Esophagus squamous epithelium (tissue), 5 donors: ENCODE measurements around the gene ZBTB46. TPM values are rescaled to one million over a fixed set of nuclear protein-coding genes. Genes with fewer than 3 reads are reported as not detected.

Experiments
- DNase-seq: peaks from one replicate; lab custom pipeline; 2025; lab: John Stamatoyannopoulos, UW
- H3K27ac ChIP-seq, 4 donors: fragments of 200-600 bp; sonication (generic); one replicate each; pipeline ENCODE4 v1.5.1; 2016 to 2019; ENCODE audit warnings: mild to moderate bottlenecking in 1 of 4
- H3K27me3 ChIP-seq, 4 donors: fragments of 200-600 bp; sonication (generic); 1 replicate in 3 of 4; 2 replicates in 1 of 4; pipeline versions ENCODE4 v1.5.1 to v1.6.0; 2017 to 2021; ENCODE audit warnings: antibody characterized with exemption in 1 of 4
- H3K36me3 ChIP-seq, 3 donors: fragments of 200-600 bp; sonication (generic); one replicate each; pipeline ENCODE4 v1.5.1; 2016 to 2019
- H3K4me1 ChIP-seq, 3 donors: fragments of 200-600 bp; sonication (generic); one replicate each; pipeline ENCODE4 v1.5.1; 2017 to 2019
- H3K4me3 ChIP-seq, 4 donors: fragments of 200-600 bp; sonication (generic); 1 replicate in 3 of 4; 2 replicates in 1 of 4; pipeline ENCODE4 v1.5.1; 2016 to 2019; ENCODE audit warnings: mild to moderate bottlenecking in 2 of 4, moderate library complexity in 1 of 4
- H3K9me3 ChIP-seq, 3 donors: fragments of 200-600 bp; sonication (generic); one replicate each; pipeline ENCODE4 v1.5.1; 2016 to 2019
- POLR2A ChIP-seq, 4 donors: fragments of 450-650 bp; IDR thresholded peaks; one replicate each; pipeline ENCODE4 v1.6.1; 2017; ENCODE audit warnings: antibody characterized with exemption in 4 of 4, mild to moderate bottlenecking in 4 of 4, moderate library complexity in 3 of 4
- whole genome bisulfite sequencing, 2 donors: methylation state at CpG; one replicate each; pipeline ENCODE4 v1.1.5; 2018; 5-methylcytosine and 5-hydroxymethylcytosine counted together
- intact Hi-C: fragments of 100-400 bp; cut with DNase I; formaldehyde crosslinking; loops from one replicate; pipeline ENCODE4 v1.15.0; 2022
- total RNA-seq, 4 donors: library from RNA; depleted of rRNA; stranded (reverse); fragments of >200 nt; gene quantifications; one replicate each; pipeline ENCODE4 v1.1.0, GENCODE V29; 2016
- TF ChIP-seq, protein P1 (sequence below), 6 experiments: fragments of 450-650 bp in 4 of 6; fragments of 200-600 bp in 2 of 6; sonication (generic) in 2 of 6; IDR thresholded peaks; one replicate each; pipeline ENCODE4 v1.5.1; 2016 to 2019; ENCODE audit warnings: antibody characterized with exemption in 6 of 6, mild to moderate bottlenecking in 4 of 6, moderate library complexity in 4 of 6
- donor health status: DM: yes; HTN: yes; CAD: no.

The ZBTB46 gene
- total RNA-seq, 4 donors from 2014 or later = 0.79 to 4.2 (median 2.0) TPM

GRCh38 chr20:63795178-63795830 is 35.8 kb downstream of the ZBTB46 start:
- Histone ChIP-seq H3K27ac (no peak overlapping the region), H3K9me3 (no peaks in the 10 kb centered on the region), H3K4me3 (no peak overlapping the region), H3K36me3 (peaks cover 0 to 1% (median 0%) of the 10 kb centered on the region in 3 donors), H3K4me1 (peaks cover 0 to 6% (median 0%) of the 10 kb centered on the region in 3 donors), H3K27me3 (peaks cover 0 to 12% (median 0%) of the 10 kb centered on the region in 4 donors)
- 93 to 95% methylated on average over 8 to 10 of the region's 30 CpGs for WGBS, 2 donors
- DNase-seq = no peak
- TF ChIP-seq POLR2A (IDR thresholded peaks at IDR 0.05) = no peak
- TF ChIP-seq, protein P1, sequence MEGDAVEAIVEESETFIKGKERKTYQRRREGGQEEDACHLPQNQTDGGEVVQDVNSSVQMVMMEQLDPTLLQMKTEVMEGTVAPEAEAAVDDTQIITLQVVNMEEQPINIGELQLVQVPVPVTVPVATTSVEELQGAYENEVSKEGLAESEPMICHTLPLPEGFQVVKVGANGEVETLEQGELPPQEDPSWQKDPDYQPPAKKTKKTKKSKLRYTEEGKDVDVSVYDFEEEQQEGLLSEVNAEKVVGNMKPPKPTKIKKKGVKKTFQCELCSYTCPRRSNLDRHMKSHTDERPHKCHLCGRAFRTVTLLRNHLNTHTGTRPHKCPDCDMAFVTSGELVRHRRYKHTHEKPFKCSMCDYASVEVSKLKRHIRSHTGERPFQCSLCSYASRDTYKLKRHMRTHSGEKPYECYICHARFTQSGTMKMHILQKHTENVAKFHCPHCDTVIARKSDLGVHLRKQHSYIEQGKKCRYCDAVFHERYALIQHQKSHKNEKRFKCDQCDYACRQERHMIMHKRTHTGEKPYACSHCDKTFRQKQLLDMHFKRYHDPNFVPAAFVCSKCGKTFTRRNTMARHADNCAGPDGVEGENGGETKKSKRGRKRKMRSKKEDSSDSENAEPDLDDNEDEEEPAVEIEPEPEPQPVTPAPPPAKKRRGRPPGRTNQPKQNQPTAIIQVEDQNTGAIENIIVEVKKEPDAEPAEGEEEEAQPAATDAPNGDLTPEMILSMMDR (IDR thresholded peaks at IDR 0.05) = no peak
- intact Hi-C loops = no loop called here

GRCh38 chr20:63794614-63795013 is 36.5 kb downstream of the ZBTB46 start:
- no peak overlapping the region for H3K4me3 ChIP-seq
- peaks cover 0 to 12% (median 0%) of the 10 kb centered on the region in 4 donors for H3K27me3 ChIP-seq
- H3K36me3 ChIP-seq = peaks cover 0 to 8% (median 0%) of the 10 kb centered on the region in 3 donors
- intact Hi-C loops = no loop called here
- no peak for DNase-seq
- H3K9me3 ChIP-seq = no peaks in the 10 kb centered on the region
- H3K4me1 ChIP-seq = peaks cover 0 to 6% (median 0%) of the 10 kb centered on the region in 3 donors
- WGBS, 2 donors = 49% methylated on average over 7 of the region's 14 CpGs; no CpG with 5 or more reads in 1 of the 2 donors
- TF ChIP-seq, protein P1 (IDR thresholded peaks at IDR 0.05) = no peak
- no peak for TF ChIP-seq POLR2A (IDR thresholded peaks at IDR 0.05)
- no peak overlapping the region for H3K27ac ChIP-seq

GRCh38 chr20:63792866-63793265 is 38.2 kb downstream of the ZBTB46 start:
- intact Hi-C loops = no loop called here
- no peak overlapping the region for H3K27ac ChIP-seq
- no peak overlapping the region for H3K4me3 ChIP-seq
- H3K4me1 ChIP-seq = peaks cover 0 to 6% (median 0%) of the 10 kb centered on the region in 3 donors
- no peak for DNase-seq
- H3K9me3 ChIP-seq = no peaks in the 10 kb centered on the region
- H3K36me3 ChIP-seq = peaks cover 0 to 14% (median 0%) of the 10 kb centered on the region in 3 donors
- TF ChIP-seq, protein P1 (IDR thresholded peaks at IDR 0.05) = no peak
- no peak for TF ChIP-seq POLR2A (IDR thresholded peaks at IDR 0.05)
- H3K27me3 ChIP-seq = peaks cover 0 to 12% (median 0%) of the 10 kb centered on the region in 4 donors
- WGBS, 2 donors = 80 to 87% methylated on average over 2 to 4 of the region's 20 CpGs

DNA sequence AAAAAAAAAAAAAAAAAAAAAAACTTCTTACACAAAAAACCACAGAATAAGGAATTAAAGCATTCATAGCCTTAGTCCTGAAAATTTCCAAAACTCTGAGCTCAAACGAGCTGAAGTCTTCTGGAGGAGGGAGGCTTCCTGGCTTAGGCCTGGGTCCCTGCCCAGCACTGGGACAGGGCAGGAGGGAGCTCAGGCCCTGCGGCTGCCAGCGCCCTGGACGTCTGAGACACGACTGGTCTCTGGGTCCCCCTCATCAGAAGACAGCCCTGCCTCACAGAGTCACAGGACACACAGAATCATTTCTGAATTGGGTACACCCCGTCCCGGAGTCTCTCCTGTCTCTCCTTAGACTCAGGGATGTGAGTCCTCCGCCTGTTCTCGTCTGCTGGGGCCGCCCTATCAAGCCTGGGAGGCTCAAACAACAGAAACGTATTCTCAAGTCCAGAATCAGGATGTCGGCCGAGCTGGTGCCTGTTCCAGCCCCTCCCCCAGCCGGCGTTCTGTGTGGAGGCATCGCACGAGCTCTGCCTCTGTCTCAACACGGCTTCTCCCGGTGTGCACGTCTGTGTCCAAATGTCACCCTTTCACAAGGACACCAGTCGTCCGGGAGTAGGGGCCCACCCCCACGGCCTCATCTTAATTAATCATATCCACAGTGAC is 39.4 kb downstream of the ZBTB46 start:
- TF ChIP-seq, protein P1 (IDR thresholded peaks at IDR 0.05) = no peak
- no peak for TF ChIP-seq POLR2A (IDR thresholded peaks at IDR 0.05)
- H3K36me3 ChIP-seq = peaks cover 0 to 14% (median 0%) of the 10 kb centered on the region in 3 donors
- intact Hi-C loops = no loop called here
- H3K27ac ChIP-seq = peak overlapping the region in 1 of 4 donors; percentile 4
- no peak overlapping the region for H3K4me3 ChIP-seq
- peaks cover 0 to 12% (median 0%) of the 10 kb centered on the region in 4 donors for H3K27me3 ChIP-seq
- no peaks in the 10 kb centered on the region for H3K9me3 ChIP-seq
- 64 to 65% methylated on average over 16 to 21 of the region's 23 CpGs for WGBS, 2 donors
- peaks cover 0 to 6% (median 0%) of the 10 kb centered on the region in 3 donors for H3K4me1 ChIP-seq
- no peak for DNase-seq
